HepG2 (cell line): ENCODE data around the gene SNX19.

Experiments
- KLF15 ChIP-seq: sonication (generic); formaldehyde crosslinking; IDR thresholded peaks from 2 replicates; pipeline ENCODE4 v1.8.1; 2023; ENCODE audit warnings: borderline replicate concordance, mild to moderate bottlenecking, inconsistent platforms, missing genetic modification reagents, mixed read lengths
- PAWR ChIP-seq: sonication (generic); formaldehyde crosslinking; IDR thresholded peaks from 2 replicates; pipeline ENCODE4 v1.4.0; 2020; ENCODE audit warnings: missing genetic modification reagents, mild to moderate bottlenecking, borderline replicate concordance
- POLR2A ChIP-seq, 2 experiments: IDR thresholded peaks; 2 replicates each; pipeline ENCODE4 v1.6.1; 2011; ENCODE audit warnings: low read depth in 2 of 2, low read length in 2 of 2, mild to moderate bottlenecking in 1 of 2, moderate library complexity in 1 of 2; ENCODE audit not compliant: insufficient read depth in 1 of 2
- ZBTB8A ChIP-seq: sonication (generic); formaldehyde crosslinking; IDR thresholded peaks from 2 replicates; pipeline ENCODE4 v1.4.0; 2020; ENCODE audit warnings: mild to moderate bottlenecking, low read depth, missing genetic modification reagents, borderline replicate concordance
- ZNF138 ChIP-seq: sonication (generic); formaldehyde crosslinking; IDR thresholded peaks from 2 replicates; pipeline ENCODE4 v1.5.0; 2020; ENCODE audit warnings: mild to moderate bottlenecking, low read depth, missing genetic modification reagents
- TF ChIP-seq, protein P1 (sequence below): sonication (generic); formaldehyde crosslinking; IDR thresholded peaks from 2 replicates; pipeline ENCODE4 v1.4.0; 2020; ENCODE audit warnings: missing genetic modification reagents
- TF ChIP-seq, protein P2 (sequence below): sonication (generic); formaldehyde crosslinking; conservative IDR thresholded peaks from 2 replicates; pipeline ENCODE4 v1.4.0; 2020; ENCODE audit warnings: missing genetic modification reagents
- TF ChIP-seq, protein P3 (sequence below): sonication (generic); formaldehyde crosslinking; IDR thresholded peaks from 2 replicates; pipeline ENCODE4 v1.4.0; 2020; ENCODE audit warnings: missing genetic modification reagents, borderline replicate concordance
- TF ChIP-seq, protein P4 (sequence below): sonication (generic); formaldehyde crosslinking; IDR thresholded peaks from 2 replicates; pipeline ENCODE4 v1.4.0; 2020; ENCODE audit warnings: missing genetic modification reagents, borderline replicate concordance

DNA sequence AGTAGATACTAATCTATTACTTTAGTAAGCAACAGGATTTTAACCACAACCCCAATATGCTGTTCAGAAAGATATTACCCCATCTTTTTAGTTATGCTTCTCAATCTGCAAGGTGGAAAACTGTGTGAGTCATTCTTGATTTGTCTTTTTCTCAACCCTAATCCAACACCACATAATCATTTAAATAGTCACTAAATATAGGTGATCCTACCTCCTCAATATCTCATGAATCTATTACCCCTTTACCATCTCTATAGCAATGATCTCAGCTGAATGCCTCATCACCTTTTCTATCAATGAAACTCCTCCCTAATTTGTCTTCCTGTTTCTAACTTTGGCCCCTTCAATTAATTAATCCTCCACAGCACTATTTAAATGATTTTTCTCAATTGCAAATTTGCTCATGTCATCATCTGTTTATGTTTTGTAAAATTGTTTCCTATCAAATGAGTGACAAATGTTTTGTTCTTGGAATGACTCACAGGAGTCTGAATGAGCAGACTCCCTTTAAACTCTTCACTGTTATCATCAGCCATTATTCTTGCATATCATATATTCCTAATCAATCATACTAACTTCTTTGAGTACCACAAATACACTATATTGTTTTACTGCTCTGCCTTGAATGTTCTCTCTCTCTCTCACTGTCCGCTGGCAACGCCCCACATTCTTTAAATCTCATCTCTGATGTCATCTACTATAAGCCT, 26.1 kb downstream of the SNX19 start:
- TF ChIP-seq ZBTB8A (CRISPR knock-in tag) = no peak
- TF ChIP-seq, protein P1, sequence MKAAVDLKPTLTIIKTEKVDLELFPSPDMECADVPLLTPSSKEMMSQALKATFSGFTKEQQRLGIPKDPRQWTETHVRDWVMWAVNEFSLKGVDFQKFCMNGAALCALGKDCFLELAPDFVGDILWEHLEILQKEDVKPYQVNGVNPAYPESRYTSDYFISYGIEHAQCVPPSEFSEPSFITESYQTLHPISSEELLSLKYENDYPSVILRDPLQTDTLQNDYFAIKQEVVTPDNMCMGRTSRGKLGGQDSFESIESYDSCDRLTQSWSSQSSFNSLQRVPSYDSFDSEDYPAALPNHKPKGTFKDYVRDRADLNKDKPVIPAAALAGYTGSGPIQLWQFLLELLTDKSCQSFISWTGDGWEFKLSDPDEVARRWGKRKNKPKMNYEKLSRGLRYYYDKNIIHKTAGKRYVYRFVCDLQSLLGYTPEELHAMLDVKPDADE = no peak
- TF ChIP-seq ZNF138 (CRISPR knock-in tag) = no peak
- no peak for TF ChIP-seq PAWR
- TF ChIP-seq KLF15 = no peak
- TF ChIP-seq POLR2A (IDR thresholded peaks at IDR 0.05; ENCODE audit: insufficient read depth in 1 of 2, low read depth in 2 of 2, low read length in 2 of 2) = no peak
- TF ChIP-seq, protein P2, sequence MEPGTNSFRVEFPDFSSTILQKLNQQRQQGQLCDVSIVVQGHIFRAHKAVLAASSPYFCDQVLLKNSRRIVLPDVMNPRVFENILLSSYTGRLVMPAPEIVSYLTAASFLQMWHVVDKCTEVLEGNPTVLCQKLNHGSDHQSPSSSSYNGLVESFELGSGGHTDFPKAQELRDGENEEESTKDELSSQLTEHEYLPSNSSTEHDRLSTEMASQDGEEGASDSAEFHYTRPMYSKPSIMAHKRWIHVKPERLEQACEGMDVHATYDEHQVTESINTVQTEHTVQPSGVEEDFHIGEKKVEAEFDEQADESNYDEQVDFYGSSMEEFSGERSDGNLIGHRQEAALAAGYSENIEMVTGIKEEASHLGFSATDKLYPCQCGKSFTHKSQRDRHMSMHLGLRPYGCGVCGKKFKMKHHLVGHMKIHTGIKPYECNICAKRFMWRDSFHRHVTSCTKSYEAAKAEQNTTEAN (CRISPR knock-in tag) = no peak
- TF ChIP-seq, protein P3, sequence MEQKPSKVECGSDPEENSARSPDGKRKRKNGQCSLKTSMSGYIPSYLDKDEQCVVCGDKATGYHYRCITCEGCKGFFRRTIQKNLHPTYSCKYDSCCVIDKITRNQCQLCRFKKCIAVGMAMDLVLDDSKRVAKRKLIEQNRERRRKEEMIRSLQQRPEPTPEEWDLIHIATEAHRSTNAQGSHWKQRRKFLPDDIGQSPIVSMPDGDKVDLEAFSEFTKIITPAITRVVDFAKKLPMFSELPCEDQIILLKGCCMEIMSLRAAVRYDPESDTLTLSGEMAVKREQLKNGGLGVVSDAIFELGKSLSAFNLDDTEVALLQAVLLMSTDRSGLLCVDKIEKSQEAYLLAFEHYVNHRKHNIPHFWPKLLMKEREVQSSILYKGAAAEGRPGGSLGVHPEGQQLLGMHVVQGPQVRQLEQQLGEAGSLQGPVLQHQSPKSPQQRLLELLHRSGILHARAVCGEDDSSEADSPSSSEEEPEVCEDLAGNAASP (CRISPR knock-in tag) = no peak
- TF ChIP-seq, protein P4, sequence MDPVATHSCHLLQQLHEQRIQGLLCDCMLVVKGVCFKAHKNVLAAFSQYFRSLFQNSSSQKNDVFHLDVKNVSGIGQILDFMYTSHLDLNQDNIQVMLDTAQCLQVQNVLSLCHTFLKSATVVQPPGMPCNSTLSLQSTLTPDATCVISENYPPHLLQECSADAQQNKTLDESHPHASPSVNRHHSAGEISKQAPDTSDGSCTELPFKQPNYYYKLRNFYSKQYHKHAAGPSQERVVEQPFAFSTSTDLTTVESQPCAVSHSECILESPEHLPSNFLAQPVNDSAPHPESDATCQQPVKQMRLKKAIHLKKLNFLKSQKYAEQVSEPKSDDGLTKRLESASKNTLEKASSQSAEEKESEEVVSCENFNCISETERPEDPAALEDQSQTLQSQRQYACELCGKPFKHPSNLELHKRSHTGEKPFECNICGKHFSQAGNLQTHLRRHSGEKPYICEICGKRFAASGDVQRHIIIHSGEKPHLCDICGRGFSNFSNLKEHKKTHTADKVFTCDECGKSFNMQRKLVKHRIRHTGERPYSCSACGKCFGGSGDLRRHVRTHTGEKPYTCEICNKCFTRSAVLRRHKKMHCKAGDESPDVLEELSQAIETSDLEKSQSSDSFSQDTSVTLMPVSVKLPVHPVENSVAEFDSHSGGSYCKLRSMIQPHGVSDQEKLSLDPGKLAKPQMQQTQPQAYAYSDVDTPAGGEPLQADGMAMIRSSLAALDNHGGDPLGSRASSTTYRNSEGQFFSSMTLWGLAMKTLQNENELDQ (CRISPR knock-in tag) = no peak
